Caco-2 (cell line): ENCODE results near the gene ITM2C. TPM values are rescaled to one million over a fixed set of nuclear protein-coding genes. Genes with fewer than 3 reads are reported as not detected.

Source experiments
- BruUV-seq: library from RNA; stranded (reverse); fragments of 400-500 nt; replicated peaks from 2 replicates; lab custom pipeline; 2021; lab: Mats Ljungman, UMichigan
- CTCF ChIA-PET: fragments of 300-600 bp; sonication (Branson Sonifier 250); formaldehyde crosslinking; loops from one replicate; lab custom pipeline; 2022; ENCODE audit warnings: antibody characterized with exemption; lab: Charles Lee
- POLR2A ChIA-PET: fragments of 300-600 bp; sonication (Branson Sonifier 250); formaldehyde crosslinking; loops from one replicate; lab custom pipeline; 2022; ENCODE audit warnings: antibody characterized with exemption; lab: Charles Lee
- DNase-seq, 2 experiments: peaks; one replicate each; pipeline versions ENCODE4 v3.0.0 to v3.0.0-alpha.2; 2020 to 2022
- H3K27me3 ChIP-seq: replicated peaks from 2 replicates; pipeline ENCODE4 v1.6.0; 2011; ENCODE audit warnings: low read length; ENCODE audit not compliant: control insufficient read depth, insufficient read depth
- H3K36me3 ChIP-seq: 2 replicates; pipeline ENCODE4 v1.5.1; 2011; ENCODE audit warnings: low read length; ENCODE audit not compliant: control insufficient read depth, insufficient read depth
- H3K4me1 ChIP-seq: fragments of 250-450 bp; sonication (Bioruptor Pico); 2 replicates; pipeline ENCODE4 v1.5.1; 2020; ENCODE audit warnings: mild to moderate bottlenecking
- H3K4me3 ChIP-seq: 2 replicates; pipeline ENCODE4 v1.5.1; 2011; ENCODE audit warnings: low read depth, mild to moderate bottlenecking, control low read depth, low read length
- H3K9me3 ChIP-seq: fragments of 250-450 bp; sonication (Bioruptor Pico); 2 replicates; pipeline ENCODE4 v1.5.1; 2020; ENCODE audit warnings: mild to moderate bottlenecking, moderate library complexity
- H3K27ac Mint-ChIP-seq: one replicate; pipeline ENCODE4 v1.8.0; 2022; ENCODE audit warnings: mixed read lengths; ENCODE audit not compliant: unreplicated experiment
- H3K27me3 Mint-ChIP-seq: one replicate; pipeline ENCODE4 v1.8.0; 2022; ENCODE audit warnings: mixed read lengths; ENCODE audit not compliant: insufficient read depth, unreplicated experiment
- H3K36me3 Mint-ChIP-seq: one replicate; pipeline ENCODE4 v1.8.0; 2022; ENCODE audit warnings: mild to moderate bottlenecking, mixed read lengths; ENCODE audit not compliant: insufficient read depth, unreplicated experiment
- H3K4me1 Mint-ChIP-seq: one replicate; pipeline ENCODE4 v1.8.0; 2022; ENCODE audit warnings: low read depth, mixed read lengths; ENCODE audit not compliant: unreplicated experiment
- H3K4me3 Mint-ChIP-seq: one replicate; pipeline ENCODE4 v1.8.0; 2022; ENCODE audit warnings: mild to moderate bottlenecking, moderate library complexity, mixed read lengths; ENCODE audit not compliant: unreplicated experiment
- H3K9me3 Mint-ChIP-seq: one replicate; pipeline ENCODE4 v1.8.0; 2022; ENCODE audit warnings: mixed read lengths; ENCODE audit not compliant: unreplicated experiment
- intact Hi-C: fragments of 100-400 bp; cut with micrococcal nuclease; formaldehyde crosslinking; loops from one replicate; pipeline ENCODE4 v1.10.0; 2022; ENCODE audit not compliant: unreplicated experiment
- total RNA-seq: library from RNA; stranded (reverse); gene quantifications from 2 replicates; pipeline ENCODE4 v1.2.3, GENCODE V29; 2022
- TF ChIP-seq, protein P1 (sequence below), 2 experiments: fragments of 200-600 bp in 1 of 2; IDR thresholded peaks; 1 replicate in 1 of 2; 2 replicates in 1 of 2; pipeline versions ENCODE4 v1.5.1 to v1.8.0; 2011 to 2022; ENCODE audit warnings: antibody characterized with exemption in 1 of 2, control low read depth in 1 of 2, inconsistent platforms in 1 of 2, low read depth in 1 of 2, low read length in 1 of 2, mild to moderate bottlenecking in 1 of 2, moderate library complexity in 1 of 2; ENCODE audit not compliant: insufficient read depth in 1 of 2, severe bottlenecking in 1 of 2, unreplicated experiment in 1 of 2

ITM2C gene
- total RNA-seq, 1 experiment from 2014 or later: 136 TPM

DNA sequence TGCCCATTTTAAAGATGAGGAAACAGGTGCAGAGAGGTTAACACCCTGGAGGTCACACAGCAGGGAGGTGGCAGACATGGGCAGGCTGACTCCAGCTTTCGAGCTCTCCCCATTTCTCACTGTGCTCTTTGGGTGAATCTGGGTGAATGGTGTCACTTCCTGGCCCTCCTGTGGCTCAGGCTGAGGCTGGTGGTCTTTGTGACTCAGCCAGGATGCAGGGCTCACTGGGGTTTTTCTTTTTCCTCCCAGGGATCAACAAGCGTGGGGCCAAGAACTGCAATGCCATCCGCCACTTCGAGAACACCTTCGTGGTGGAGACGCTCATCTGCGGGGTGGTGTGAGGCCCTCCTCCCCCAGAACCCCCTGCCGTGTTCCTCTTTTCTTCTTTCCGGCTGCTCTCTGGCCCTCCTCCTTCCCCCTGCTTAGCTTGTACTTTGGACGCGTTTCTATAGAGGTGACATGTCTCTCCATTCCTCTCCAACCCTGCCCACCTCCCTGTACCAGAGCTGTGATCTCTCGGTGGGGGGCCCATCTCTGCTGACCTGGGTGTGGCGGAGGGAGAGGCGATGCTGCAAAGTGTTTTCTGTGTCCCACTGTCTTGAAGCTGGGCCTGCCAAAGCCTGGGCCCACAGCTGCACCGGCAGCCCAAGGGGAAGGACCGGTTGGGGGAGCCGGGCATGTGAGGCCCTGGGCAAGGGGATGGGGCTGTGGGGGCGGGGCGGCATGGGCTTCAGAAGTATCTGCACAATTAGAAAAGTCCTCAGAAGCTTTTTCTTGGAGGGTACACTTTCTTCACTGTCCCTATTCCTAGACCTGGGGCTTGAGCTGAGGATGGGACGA lies 13.2 kb downstream of the ITM2C start:
- H3K4me3 ChIP-seq: no peak overlapping the region
- intact Hi-C loops: no loop called here
- Mint-ChIP-seq H3K4me3 (no peak overlapping the region), H3K9me3 (no peaks in the 10 kb centered on the region), H3K4me1 (no peaks in the 10 kb centered on the region), H3K27me3 (no peaks in the 10 kb centered on the region), H3K36me3 (peaks cover 28% of the 10 kb centered on the region), H3K27ac (no peak overlapping the region)
- TF ChIP-seq, protein P1, sequence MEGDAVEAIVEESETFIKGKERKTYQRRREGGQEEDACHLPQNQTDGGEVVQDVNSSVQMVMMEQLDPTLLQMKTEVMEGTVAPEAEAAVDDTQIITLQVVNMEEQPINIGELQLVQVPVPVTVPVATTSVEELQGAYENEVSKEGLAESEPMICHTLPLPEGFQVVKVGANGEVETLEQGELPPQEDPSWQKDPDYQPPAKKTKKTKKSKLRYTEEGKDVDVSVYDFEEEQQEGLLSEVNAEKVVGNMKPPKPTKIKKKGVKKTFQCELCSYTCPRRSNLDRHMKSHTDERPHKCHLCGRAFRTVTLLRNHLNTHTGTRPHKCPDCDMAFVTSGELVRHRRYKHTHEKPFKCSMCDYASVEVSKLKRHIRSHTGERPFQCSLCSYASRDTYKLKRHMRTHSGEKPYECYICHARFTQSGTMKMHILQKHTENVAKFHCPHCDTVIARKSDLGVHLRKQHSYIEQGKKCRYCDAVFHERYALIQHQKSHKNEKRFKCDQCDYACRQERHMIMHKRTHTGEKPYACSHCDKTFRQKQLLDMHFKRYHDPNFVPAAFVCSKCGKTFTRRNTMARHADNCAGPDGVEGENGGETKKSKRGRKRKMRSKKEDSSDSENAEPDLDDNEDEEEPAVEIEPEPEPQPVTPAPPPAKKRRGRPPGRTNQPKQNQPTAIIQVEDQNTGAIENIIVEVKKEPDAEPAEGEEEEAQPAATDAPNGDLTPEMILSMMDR (IDR thresholded peaks at IDR 0.05; ENCODE audit: insufficient read depth in 1 of 2, low read depth in 1 of 2, low read length in 1 of 2, severe bottlenecking in 1 of 2, unreplicated experiment in 1 of 2): no peak
- POLR2A ChIA-PET: no interaction called here
- DNase-seq: no peak
- BruUV-seq: no TSS peak
- no peaks in the 10 kb centered on the region for H3K4me1 ChIP-seq
- H3K36me3 ChIP-seq: 0 out of 2 replicates have a peak, but pooled peaks cover 1% of the 10 kb centered on the region
- H3K27me3 ChIP-seq: no peaks in the 10 kb centered on the region
- H3K9me3 ChIP-seq: no peaks in the 10 kb centered on the region
- CTCF ChIA-PET: no interaction called here

GRCh38 chr2:230878599-230879188 lies 14.0 kb downstream of the ITM2C start:
- Histone ChIP-seq H3K4me3 (no peak overlapping the region), H3K4me1 (no peaks in the 10 kb centered on the region), H3K27me3 (no peaks in the 10 kb centered on the region), H3K36me3 (0 out of 2 replicates have a peak, but pooled peaks cover 1% of the 10 kb centered on the region), H3K9me3 (no peaks in the 10 kb centered on the region)
- TF ChIP-seq, protein P1 (IDR thresholded peaks at IDR 0.05; ENCODE audit: insufficient read depth in 1 of 2, low read depth in 1 of 2, low read length in 1 of 2, severe bottlenecking in 1 of 2, unreplicated experiment in 1 of 2): no peak
- BruUV-seq: TSS peak; percentile 85
- Mint-ChIP-seq H3K36me3 (peaks cover 28% of the 10 kb centered on the region), H3K9me3 (no peaks in the 10 kb centered on the region), H3K27me3 (no peaks in the 10 kb centered on the region), H3K27ac (no peak overlapping the region), H3K4me1 (no peaks in the 10 kb centered on the region), H3K4me3 (no peak overlapping the region)
- intact Hi-C loops: no loop called here
- CTCF ChIA-PET: no interaction called here
- POLR2A ChIA-PET: interaction anchor here (0.5 kb wide), 1 partner anchor 71 kb away, joined by 3 read pairs; no protein-coding TSS in a partner anchor
- DNase-seq: no peak

DNA sequence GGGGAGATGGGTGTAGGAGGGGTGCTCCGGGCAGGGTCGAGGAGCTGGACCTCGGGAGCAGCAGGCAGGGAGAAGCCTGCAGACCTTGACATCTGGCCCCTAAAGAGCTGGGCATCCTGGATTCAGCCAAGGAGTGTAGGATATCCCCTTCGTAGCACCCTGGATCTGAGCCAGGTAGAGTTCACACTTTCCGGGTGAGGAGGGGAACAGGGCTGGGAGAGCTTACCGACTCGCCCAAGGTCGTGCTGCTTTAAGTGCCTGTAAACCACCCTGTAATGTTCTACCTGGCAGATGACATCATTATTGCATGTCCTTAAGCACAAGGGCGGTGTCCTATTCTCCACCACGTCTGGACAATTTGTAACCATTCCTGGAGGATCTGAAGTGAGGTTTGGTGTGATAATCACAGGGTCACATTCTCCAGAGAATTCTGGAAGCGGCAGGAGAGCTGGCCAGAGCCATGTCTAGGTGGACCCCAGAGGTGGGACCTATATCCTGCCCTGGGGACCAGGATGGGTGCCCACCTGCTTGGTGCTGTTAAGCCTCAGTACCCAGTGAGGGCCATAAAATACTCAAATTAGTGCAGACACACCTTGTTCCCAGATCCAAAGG lies 14.6 kb downstream of the ITM2C start:
- H3K9me3 Mint-ChIP-seq: no peaks in the 10 kb centered on the region
- no peak overlapping the region for H3K4me3 Mint-ChIP-seq
- intact Hi-C loops: no loop called here
- 0 out of 2 replicates have a peak, but pooled peaks cover 1% of the 10 kb centered on the region for H3K36me3 ChIP-seq
- no peaks in the 10 kb centered on the region for H3K9me3 ChIP-seq
- no peak for DNase-seq
- no peaks in the 10 kb centered on the region for H3K4me1 Mint-ChIP-seq
- H3K4me1 ChIP-seq: no peaks in the 10 kb centered on the region
- no peaks in the 10 kb centered on the region for H3K27me3 ChIP-seq
- ChIA-PET CTCF (no interaction called here), POLR2A (interaction anchor here (0.5 kb wide), 1 partner anchor 70 kb away, joined by 3 read pairs; no protein-coding TSS in a partner anchor)
- peaks cover 25% of the 10 kb centered on the region for H3K36me3 Mint-ChIP-seq
- H3K27ac Mint-ChIP-seq: no peak overlapping the region
- TF ChIP-seq, protein P1 (IDR thresholded peaks at IDR 0.05; ENCODE audit: insufficient read depth in 1 of 2, low read depth in 1 of 2, low read length in 1 of 2, severe bottlenecking in 1 of 2, unreplicated experiment in 1 of 2): no peak
- no peaks in the 10 kb centered on the region for H3K27me3 Mint-ChIP-seq
- no TSS peak for BruUV-seq
- no peak overlapping the region for H3K4me3 ChIP-seq
